Measurements from ENCODE around the gene CACNA1F.

The CACNA1F gene

GRCh38 chrX:49188468-49189076 is 44.6 kb downstream of the CACNA1F start:
- Histone ChIP-seq H3K27ac (ENCODE audit: low read depth, low read length, severe bottlenecking) (no peak overlapping the region), H3K4me1 (ENCODE audit: control insufficient read depth, insufficient read depth, low read length, poor library complexity, severe bottlenecking) (peaks cover 5% of the 10 kb centered on the region), H3K9me3 (ENCODE audit: control insufficient read depth, low read length) (no peaks in the 10 kb centered on the region), H3K4me3 (ENCODE audit: extremely low read depth, insufficient read depth, low read length, poor library complexity, severe bottlenecking) (no peak overlapping the region), H3K36me3 (ENCODE audit: control insufficient read depth, insufficient read depth, low read length) (no peaks in the 10 kb centered on the region)
- 86% methylated on average over 1 of the region's 8 CpGs; no CpG with 5 or more reads in 1 of the 2 experiments for WGBS, 2 experiments (ENCODE audit: insufficient coverage in 2 of 2)

DNA sequence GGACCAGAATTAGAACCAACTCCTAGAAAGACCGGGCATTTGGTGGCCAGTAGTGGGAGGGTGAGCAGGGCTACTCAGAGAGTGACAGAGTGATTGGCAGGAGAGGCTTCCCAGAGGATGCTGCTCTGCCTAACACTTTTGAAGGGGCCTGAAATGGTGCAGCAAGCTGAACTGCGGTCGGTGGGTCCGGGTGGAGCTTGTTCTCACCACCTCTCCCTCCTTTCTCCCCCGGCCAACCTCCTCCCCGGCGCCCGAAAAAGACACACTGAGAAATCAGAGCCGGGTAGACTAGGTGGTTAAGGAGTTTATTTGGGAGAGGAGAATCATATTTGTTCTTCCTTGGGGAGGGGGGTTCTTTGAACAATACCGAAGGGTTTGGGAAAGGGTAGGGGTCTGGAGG is 45.6 kb downstream of the CACNA1F start:
- Histone ChIP-seq H3K4me3 (ENCODE audit: extremely low read depth, insufficient read depth, low read length, poor library complexity, severe bottlenecking) (no peak overlapping the region), H3K36me3 (ENCODE audit: control insufficient read depth, insufficient read depth, low read length) (peaks cover 5% of the 10 kb centered on the region), H3K27ac (ENCODE audit: low read depth, low read length, severe bottlenecking) (no peak overlapping the region), H3K9me3 (ENCODE audit: control insufficient read depth, low read length) (no peaks in the 10 kb centered on the region), H3K4me1 (ENCODE audit: control insufficient read depth, insufficient read depth, low read length, poor library complexity, severe bottlenecking) (peaks cover 5% of the 10 kb centered on the region)
- 25 to 60% methylated on average over 1 of the region's 10 CpGs for WGBS, 2 experiments (ENCODE audit: insufficient coverage in 2 of 2)

- no CpG with 5 or more reads among the region's 15 CpGs for WGBS, 2 experiments (ENCODE audit: insufficient coverage in 2 of 2)
- Histone ChIP-seq H3K36me3 (ENCODE audit: control insufficient read depth, insufficient read depth, low read length) (peaks cover 5% of the 10 kb centered on the region), H3K27ac (ENCODE audit: low read depth, low read length, severe bottlenecking) (peak overlapping the region; percentile 10), H3K4me1 (ENCODE audit: control insufficient read depth, insufficient read depth, low read length, poor library complexity, severe bottlenecking) (peaks cover 5% of the 10 kb centered on the region), H3K4me3 (ENCODE audit: extremely low read depth, insufficient read depth, low read length, poor library complexity, severe bottlenecking) (no peak overlapping the region), H3K9me3 (ENCODE audit: control insufficient read depth, low read length) (no peaks in the 10 kb centered on the region)
Measured at GRCh38 chrX:49187028-49187394, 46.1 kb downstream of the CACNA1F start.

- Histone ChIP-seq H3K9me3 (ENCODE audit: control insufficient read depth, low read length) (no peaks in the 10 kb centered on the region), H3K27ac (ENCODE audit: low read depth, low read length, severe bottlenecking) (peak within 1 kb of the TSS; percentile 29), H3K4me3 (ENCODE audit: extremely low read depth, insufficient read depth, low read length, poor library complexity, severe bottlenecking) (peak within 1 kb of the TSS; percentile 52), H3K4me1 (ENCODE audit: control insufficient read depth, insufficient read depth, low read length, poor library complexity, severe bottlenecking) (peaks cover 5% of the 10 kb centered on the region), H3K36me3 (ENCODE audit: control insufficient read depth, insufficient read depth, low read length) (peaks cover 5% of the 10 kb centered on the region)
- 1 to 5% methylated on average over 16 to 30 of the region's 62 CpGs for WGBS, 2 experiments (ENCODE audit: insufficient coverage in 2 of 2)
Measured at GRCh38 chrX:49186125-49187027, 46.8 kb downstream of the CACNA1F start, which contains the start of gene PRICKLE3. Gene PRICKLE3, minus strand, starts transcription at chrX:49186373. Its CDS starts 76 bp downstream, at chrX:49186297.

GRCh38 chrX:49184294-49185281 is 48.6 kb downstream of the CACNA1F start:
- Histone ChIP-seq H3K4me3 (ENCODE audit: extremely low read depth, insufficient read depth, low read length, poor library complexity, severe bottlenecking) (peak overlapping the region; percentile 52), H3K4me1 (ENCODE audit: control insufficient read depth, insufficient read depth, low read length, poor library complexity, severe bottlenecking) (peaks cover 5% of the 10 kb centered on the region), H3K9me3 (ENCODE audit: control insufficient read depth, low read length) (no peaks in the 10 kb centered on the region), H3K27ac (ENCODE audit: low read depth, low read length, severe bottlenecking) (no peak overlapping the region), H3K36me3 (ENCODE audit: control insufficient read depth, insufficient read depth, low read length) (peaks cover 9% of the 10 kb centered on the region)
- WGBS, 2 experiments (ENCODE audit: insufficient coverage in 2 of 2), result 3 to 5% methylated on average over 11 to 18 of the region's 46 CpGs

GRCh38 chrX:49183701-49184281 is 49.3 kb downstream of the CACNA1F start:
- WGBS, 2 experiments (ENCODE audit: insufficient coverage in 2 of 2), result 93 to 99% methylated on average over 5 to 13 of the region's 18 CpGs
- Histone ChIP-seq H3K36me3 (ENCODE audit: control insufficient read depth, insufficient read depth, low read length) (peaks cover 16% of the 10 kb centered on the region), H3K4me1 (ENCODE audit: control insufficient read depth, insufficient read depth, low read length, poor library complexity, severe bottlenecking) (peaks cover 5% of the 10 kb centered on the region), H3K27ac (ENCODE audit: low read depth, low read length, severe bottlenecking) (no peak overlapping the region), H3K9me3 (ENCODE audit: control insufficient read depth, low read length) (no peaks in the 10 kb centered on the region), H3K4me3 (ENCODE audit: extremely low read depth, insufficient read depth, low read length, poor library complexity, severe bottlenecking) (no peak overlapping the region)

- H3K4me3 ChIP-seq (ENCODE audit: extremely low read depth, insufficient read depth, low read length, poor library complexity, severe bottlenecking), result no peak overlapping the region
- H3K36me3 ChIP-seq (ENCODE audit: control insufficient read depth, insufficient read depth, low read length), result peaks cover 31% of the 10 kb centered on the region
- WGBS, 2 experiments (ENCODE audit: insufficient coverage in 2 of 2), result 100% methylated on average over 1 of the region's 2 CpGs; no CpG with 5 or more reads in 1 of the 2 experiments
- peaks cover 5% of the 10 kb centered on the region for H3K4me1 ChIP-seq (ENCODE audit: control insufficient read depth, insufficient read depth, low read length, poor library complexity, severe bottlenecking)
- H3K27ac ChIP-seq (ENCODE audit: low read depth, low read length, severe bottlenecking), result no peak overlapping the region
- H3K9me3 ChIP-seq (ENCODE audit: control insufficient read depth, low read length), result no peaks in the 10 kb centered on the region
Measured at GRCh38 chrX:49179358-49179757, 53.8 kb downstream of the CACNA1F start.

GRCh38 chrX:49178537-49178936 is 54.6 kb downstream of the CACNA1F start:
- Histone ChIP-seq H3K36me3 (ENCODE audit: control insufficient read depth, insufficient read depth, low read length) (peaks cover 31% of the 10 kb centered on the region), H3K27ac (ENCODE audit: low read depth, low read length, severe bottlenecking) (no peak overlapping the region), H3K4me1 (ENCODE audit: control insufficient read depth, insufficient read depth, low read length, poor library complexity, severe bottlenecking) (no peaks in the 10 kb centered on the region), H3K4me3 (ENCODE audit: extremely low read depth, insufficient read depth, low read length, poor library complexity, severe bottlenecking) (no peak overlapping the region), H3K9me3 (ENCODE audit: control insufficient read depth, low read length) (no peaks in the 10 kb centered on the region)
- no CpG with 5 or more reads among the region's 3 CpGs for WGBS, 2 experiments (ENCODE audit: insufficient coverage in 2 of 2)

GRCh38 chrX:49177873-49178480 is 55.2 kb downstream of the CACNA1F start:
- WGBS, 2 experiments (ENCODE audit: insufficient coverage in 2 of 2), result 95 to 100% methylated on average over 9 to 10 of the region's 23 CpGs
- peaks cover 27% of the 10 kb centered on the region for H3K36me3 ChIP-seq (ENCODE audit: control insufficient read depth, insufficient read depth, low read length)
- no peak overlapping the region for H3K27ac ChIP-seq (ENCODE audit: low read depth, low read length, severe bottlenecking)

More at GRCh38 chrX:49177873-49178480, 55.2 kb downstream of the CACNA1F start:
- H3K4me3 ChIP-seq (ENCODE audit: extremely low read depth, insufficient read depth, low read length, poor library complexity, severe bottlenecking), result no peak overlapping the region
- H3K9me3 ChIP-seq (ENCODE audit: control insufficient read depth, low read length), result no peaks in the 10 kb centered on the region
- H3K4me1 ChIP-seq (ENCODE audit: control insufficient read depth, insufficient read depth, low read length, poor library complexity, severe bottlenecking), result no peaks in the 10 kb centered on the region
